M059J (cell line): ENCODE data around the gene GOLGA3. TPM values are rescaled to one million over a fixed set of nuclear protein-coding genes. Genes with fewer than 3 reads are reported as not detected.
A peak's percentile ranks its signal among the peaks of the same experiment; 100 is the strongest.

Experiments
- DNase-seq: peaks from one replicate; pipeline ENCODE4 v3.0.0-alpha.2; 2012; ENCODE audit warnings: low read depth
- total RNA-seq: library from RNA; depleted of rRNA; stranded (reverse); fragments of >200 nt; shearing (Covaris generic); gene quantifications from 2 replicates; pipeline ENCODE4 v1.2.3, GENCODE V29; 2014

Gene GOLGA3
- total RNA-seq, 1 experiment from 2014 or later: 98.9 TPM

GRCh38 chr12:132747896-132748295, 80.8 kb downstream of the GOLGA3 start:
- DNase-seq: no peak

GRCh38 chr12:132747395-132747794, 81.3 kb downstream of the GOLGA3 start:
- DNase-seq: no peak

DNA sequence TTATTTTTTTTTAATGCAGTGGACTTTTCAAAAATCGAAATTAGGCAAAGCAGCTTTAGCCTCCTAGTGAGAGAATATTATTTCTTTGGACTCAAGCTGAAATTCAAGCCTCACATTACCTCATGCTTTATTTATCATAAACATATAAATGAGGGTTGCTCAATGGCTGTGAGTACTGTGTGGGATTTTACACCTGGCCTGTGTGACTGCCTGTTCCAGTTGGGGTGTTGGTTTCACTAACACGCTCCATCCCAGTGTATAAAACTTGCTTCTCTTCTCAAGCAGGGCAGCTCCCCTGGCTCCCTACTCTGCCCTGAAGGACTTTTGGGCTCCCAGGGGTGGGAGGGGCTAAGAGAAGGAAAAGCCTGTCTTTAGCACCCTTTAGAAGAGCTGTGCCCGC, 82.1 kb downstream of the GOLGA3 start:
- no peak for DNase-seq

DNA sequence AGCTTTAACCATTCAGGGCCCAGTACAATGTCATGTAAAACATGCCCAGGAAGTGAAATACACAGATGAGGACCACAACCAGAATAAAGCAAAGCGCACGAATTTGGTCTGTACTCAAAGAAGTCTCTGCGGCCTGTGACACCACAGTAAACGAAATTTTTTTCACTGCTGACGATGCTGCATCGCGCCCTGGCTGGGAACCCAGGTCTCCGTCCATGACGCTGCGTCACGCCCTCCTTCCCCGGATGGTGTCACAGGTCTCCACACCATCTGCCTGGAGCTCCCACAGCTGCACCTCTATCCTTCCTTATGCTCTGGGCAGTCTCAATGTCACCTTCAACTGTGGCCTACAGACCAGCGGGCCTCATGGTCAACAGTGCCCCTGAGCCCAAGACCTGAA, 84.8 kb downstream of the GOLGA3 start:
- no peak for DNase-seq

DNA sequence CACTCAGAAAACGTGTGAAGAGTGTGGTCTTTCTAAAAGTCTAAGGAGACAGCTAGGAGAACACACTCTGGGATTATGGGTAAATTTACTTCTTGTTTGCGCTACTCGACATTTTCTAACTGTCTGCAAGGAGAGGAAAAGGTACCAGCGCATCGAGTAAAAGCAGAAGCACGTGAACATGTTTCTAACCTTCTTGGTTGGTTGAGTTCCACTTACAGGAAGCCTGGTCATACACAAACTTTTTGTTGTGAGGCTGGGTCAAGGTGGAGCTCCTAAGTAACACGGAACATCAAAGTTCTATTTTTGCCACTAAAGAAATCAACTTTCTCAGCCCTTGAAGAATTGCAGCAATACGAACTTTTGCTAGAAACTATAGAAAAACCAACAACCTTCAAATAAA, 87.0 kb downstream of the GOLGA3 start:
- DNase-seq: no peak

DNA sequence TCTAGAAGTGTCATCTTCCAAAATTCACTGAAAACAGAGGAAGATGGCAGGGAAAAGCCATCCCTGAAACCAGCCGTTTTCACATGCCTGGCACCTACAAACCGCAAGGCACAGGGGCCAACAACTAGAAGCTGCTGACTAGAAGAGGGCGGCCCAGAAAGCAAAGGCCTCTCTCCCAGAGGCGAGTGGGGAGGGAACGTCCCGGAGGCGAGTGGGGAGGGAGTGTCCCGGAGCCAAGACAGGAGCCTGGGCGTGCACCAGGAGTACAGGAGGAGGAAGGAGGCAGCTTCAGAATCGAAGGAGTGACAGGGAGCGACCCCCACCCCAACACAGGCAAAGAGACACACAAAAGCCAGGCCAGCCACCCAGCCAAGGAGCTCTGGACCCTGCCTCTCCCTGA, 88.0 kb downstream of the GOLGA3 start:
- DNase-seq: no peak

GRCh38 chr12:132740313-132740646, 88.4 kb downstream of the GOLGA3 start:
- no peak for DNase-seq

GRCh38 chr12:132739600-132740312, 88.9 kb downstream of the GOLGA3 start:
- no peak for DNase-seq

DNA sequence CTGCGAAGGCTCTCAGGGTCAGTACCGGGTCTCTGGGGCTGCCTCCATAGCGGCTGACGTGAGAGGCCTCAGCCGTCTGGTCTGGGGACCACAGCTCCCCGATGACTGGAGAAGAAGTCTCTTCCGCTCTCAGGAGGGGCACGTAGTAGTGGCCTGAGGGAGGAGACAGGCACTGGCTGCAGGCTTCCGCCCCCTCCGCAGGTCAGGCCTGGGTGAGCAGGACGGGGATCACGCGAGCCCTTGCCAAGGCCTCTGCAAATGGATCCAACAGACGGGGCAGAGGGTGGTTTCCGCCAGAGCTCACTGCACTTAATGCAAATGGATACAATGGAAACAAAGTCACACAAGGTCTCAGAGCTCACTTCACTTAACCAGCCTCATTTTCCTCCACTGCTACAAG, 91.8 kb downstream of the GOLGA3 start:
- no peak for DNase-seq

DNA sequence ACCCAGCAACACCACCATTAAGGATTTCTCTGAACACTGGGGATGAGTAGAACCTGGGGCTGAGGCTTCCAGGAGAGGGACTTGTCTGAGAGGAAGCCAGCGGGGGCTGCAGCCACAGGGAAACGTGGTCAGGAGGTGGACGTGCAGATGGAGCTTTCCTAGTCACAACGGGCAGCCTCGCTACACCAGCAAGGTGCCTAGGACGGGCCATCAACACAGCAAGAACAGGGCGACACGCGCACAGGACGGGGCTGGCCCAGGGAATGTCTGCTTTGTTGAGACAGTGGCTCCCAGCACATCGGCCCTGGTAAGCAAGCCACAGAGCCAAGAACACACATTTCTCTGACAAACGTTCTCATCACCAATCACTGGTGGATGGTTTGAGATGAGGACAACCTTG, 92.3 kb downstream of the GOLGA3 start:
- DNase-seq: no peak

- no peak for DNase-seq
Observed at GRCh38 chr12:132735496-132735895, 93.2 kb downstream of the GOLGA3 start.

- no peak for DNase-seq
Observed at GRCh38 chr12:132734206-132734605, 94.5 kb downstream of the GOLGA3 start.

DNA sequence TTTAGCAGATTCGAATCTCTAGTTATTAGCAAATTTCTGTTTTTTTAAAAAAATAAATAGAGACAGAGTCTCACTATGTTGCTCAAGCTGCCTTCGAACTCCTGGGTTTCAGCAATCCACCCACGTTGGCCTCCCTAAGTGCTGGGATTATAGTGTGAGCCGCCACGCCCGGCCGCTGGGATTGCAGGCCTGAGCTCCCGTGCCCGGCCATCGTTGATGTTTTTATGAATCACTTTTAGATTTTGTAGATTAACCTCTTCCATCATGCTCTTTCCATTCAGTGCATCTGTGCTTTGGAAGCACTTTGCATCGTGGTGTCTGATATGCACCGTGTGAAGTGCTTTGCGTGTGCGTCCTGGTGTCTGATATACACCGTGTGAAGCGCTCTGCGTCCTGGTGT, 97.1 kb downstream of the GOLGA3 start:
- DNase-seq: no peak

GRCh38 chr12:132730353-132730752, 98.3 kb downstream of the GOLGA3 start:
- no peak for DNase-seq

- peak; percentile 39 for DNase-seq
Observed at GRCh38 chr12:132729541-132730320, 98.9 kb downstream of the GOLGA3 start.

- no peak for DNase-seq
Observed at GRCh38 chr12:132728502-132728901, 100.2 kb downstream of the GOLGA3 start.

DNA sequence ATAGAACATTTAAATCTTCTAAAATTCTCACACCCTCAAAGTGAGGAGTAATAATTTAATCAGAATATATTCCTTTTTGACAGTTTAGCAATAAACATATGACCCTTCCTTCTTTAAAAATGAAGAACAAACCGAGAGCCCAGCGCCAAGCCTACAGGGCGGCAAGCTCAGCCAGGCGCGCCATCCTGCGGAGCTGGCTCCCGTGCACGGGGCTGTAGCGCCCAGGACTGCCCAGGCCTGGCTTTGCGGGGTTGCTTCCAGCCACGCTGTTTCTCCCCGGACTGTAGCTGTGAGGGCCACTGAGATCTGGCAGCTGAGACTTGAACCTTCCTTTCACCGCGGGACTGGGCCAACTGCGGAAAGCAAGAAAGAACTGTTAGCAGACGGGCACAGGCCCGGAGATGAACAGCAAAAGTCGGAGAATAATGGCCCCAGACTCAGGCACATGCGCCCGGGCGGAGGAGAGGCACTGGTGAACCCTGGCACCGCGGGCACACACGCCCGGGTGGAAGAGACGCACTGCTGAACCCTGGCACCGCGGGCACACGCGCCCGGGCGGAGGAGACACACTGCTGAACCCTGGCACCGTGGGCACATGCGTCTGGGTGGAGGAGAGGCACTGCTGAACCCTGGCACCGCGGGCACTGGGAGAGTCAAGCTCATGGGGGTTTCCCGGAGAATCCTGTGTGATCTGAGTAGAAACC, 101.4 kb downstream of the GOLGA3 start:
- DNase-seq: no peak

DNA sequence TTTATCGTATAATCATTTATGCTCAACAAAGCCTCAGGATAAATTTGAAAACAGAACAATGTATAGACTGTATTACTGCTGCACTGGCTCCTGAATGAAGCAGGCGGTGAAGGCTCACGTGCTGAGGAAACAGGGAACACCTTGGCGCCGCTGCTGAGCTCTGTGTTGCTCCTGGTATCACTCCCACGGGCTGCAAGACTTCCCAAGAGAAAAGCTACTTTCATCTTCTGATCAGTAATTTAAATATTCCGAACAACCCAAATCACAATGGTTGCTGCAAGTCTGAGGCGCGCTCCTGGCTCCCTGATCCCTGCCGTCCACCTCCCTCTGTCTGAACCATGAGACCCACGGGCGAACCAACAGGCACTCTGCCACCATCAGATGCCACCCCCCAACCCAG, 102.3 kb downstream of the GOLGA3 start:
- no peak for DNase-seq

DNA sequence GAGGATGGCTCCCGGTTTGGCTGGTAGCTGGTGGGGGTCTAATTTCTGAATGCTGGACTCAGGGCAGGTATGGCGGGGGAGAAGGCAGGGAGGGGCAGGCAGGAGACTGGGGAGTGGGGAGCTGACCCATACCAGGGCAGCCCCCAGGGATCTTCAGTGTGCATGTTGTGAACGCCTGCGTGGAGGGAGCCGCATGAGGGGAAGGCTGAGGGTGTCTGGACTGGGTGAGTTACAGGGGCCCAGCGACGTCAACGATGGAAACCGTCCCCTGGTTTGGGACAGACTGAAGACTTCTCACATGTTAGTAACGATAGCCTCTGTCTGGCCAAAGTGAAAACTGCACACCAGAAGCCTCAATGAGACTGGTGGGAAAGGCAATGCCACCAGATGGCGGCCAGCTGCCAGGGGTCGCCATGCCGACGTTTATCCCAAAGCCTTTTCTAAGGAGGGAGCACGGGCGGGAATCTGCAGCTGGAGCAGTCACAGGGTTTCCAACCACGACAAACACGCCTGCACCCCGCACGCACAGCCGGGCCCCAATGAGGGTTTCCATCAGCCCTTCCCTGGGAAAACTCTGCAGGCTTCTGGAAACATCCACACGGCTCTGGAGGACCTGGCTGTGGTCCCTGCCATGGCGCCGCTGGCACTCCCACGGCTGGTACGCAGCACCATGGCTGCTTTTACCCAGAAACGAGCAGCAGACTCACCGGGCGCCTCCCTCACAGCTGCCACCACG, 104.0 kb downstream of the GOLGA3 start:
- no peak for DNase-seq

GRCh38 chr12:132723764-132724140, 104.9 kb downstream of the GOLGA3 start:
- DNase-seq: no peak

GRCh38 chr12:132723015-132723763, 105.5 kb downstream of the GOLGA3 start:
- DNase-seq: no peak
